Measurements from ENCODE around the gene GPRIN2. TPM values are rescaled to one million over a fixed set of nuclear protein-coding genes. Genes with fewer than 3 reads are reported as not detected.
A peak's percentile ranks its signal among the peaks of the same experiment; 100 is the strongest.

The GPRIN2 gene
- total and polyA plus RNA-seq, 2 of the 8 experiments (the other 6 are each of a cell fraction or from before 2014, with no cell fraction given) = 14.3 to 18.6 TPM

DNA sequence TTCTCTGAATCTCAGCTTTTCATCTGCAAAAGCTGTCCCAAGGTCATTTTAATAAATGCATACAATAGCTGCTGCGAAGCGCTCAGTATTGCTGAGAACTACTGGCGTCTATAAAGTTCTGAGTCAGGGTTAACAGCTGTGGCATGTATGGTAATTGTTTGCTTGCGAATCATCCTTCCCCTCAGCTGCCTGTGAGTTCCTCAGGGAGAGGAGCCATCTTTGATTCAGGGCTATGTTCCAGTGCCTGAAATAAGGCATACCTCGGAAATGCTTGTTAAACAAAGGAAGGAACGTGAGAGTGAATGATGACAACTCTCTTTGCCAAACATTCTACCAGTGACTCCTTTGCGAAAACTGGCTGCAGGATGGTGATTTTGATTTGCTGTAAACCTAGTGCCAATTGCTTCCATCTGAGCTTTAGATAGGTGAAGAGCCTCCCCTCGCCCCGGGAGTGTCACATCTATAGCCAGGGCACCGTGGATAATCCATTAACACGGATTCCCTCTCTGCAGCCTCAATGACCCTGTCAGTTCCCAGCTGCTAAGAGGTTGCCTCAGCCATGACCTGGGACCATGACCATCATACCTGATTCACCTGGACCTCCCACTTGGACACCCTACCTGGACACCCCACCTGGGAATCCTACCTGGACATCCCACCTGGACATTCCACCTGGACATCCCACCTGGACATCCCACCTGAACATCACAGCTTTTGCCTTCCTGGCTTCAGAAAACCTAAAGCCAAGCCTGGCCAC is 39.6 kb downstream of the GPRIN2 start:
- Histone ChIP-seq H3K79me2 (ENCODE audit: control insufficient read depth in 1 of 2, insufficient read depth in 2 of 2, low read length in 2 of 2) (no peaks in the 10 kb centered on the region), H3K23ac (ENCODE audit: insufficient read length) (no peak overlapping the region), H3K4ac (replicated peaks; ENCODE audit: insufficient read length, low read depth, low read length) (no peak overlapping the region), H4K8ac (ENCODE audit: extremely low read depth, insufficient read depth, low read length) (no peak overlapping the region; the same call in 1 of the 2 replicates), H4K20me1 (replicated peaks in 1 of 2; ENCODE audit: control insufficient read depth in 1 of 2, insufficient read depth in 2 of 2, low read length in 2 of 2) (no peaks in the 10 kb centered on the region), H2BK20ac (ENCODE audit: low read length) (peak overlapping the region; percentile 6; the same call in 1 of the 2 replicates), H3K9ac (replicated peaks in 1 of 4; ENCODE audit: extremely low read depth in 1 of 4, low read depth in 3 of 4, low read length in 3 of 4) (no peak overlapping the region; a peak in 1 of 7 replicates), H3K27me3 (replicated peaks in 1 of 4; ENCODE audit: control insufficient read depth in 3 of 4, extremely low read depth in 1 of 4, insufficient read depth in 3 of 4, low read length in 3 of 4) (no peaks in the 10 kb centered on the region), H3K79me1 (ENCODE audit: low read depth, low read length) (peaks cover 2% of the 10 kb centered on the region), H3K27ac (ENCODE audit: low read depth, low read length) (no peak overlapping the region), H2BK5ac (ENCODE audit: low read depth, low read length) (no peak overlapping the region), H3K23me2 (ENCODE audit: low read depth, low read length) (no peaks in the 10 kb centered on the region), H3K14ac (ENCODE audit: insufficient read length) (no peak overlapping the region), H2BK120ac (replicated peaks; ENCODE audit: low read depth, low read length) (no peak overlapping the region), H4K5ac (ENCODE audit: insufficient read length, low read depth, low read length) (no peak overlapping the region), H3K18ac (ENCODE audit: extremely low read depth, low read length) (no peak overlapping the region), H2AFZ (ENCODE audit: low read length) (peak overlapping the region; percentile 56), H4K91ac (replicated peaks; ENCODE audit: insufficient read length, low read length) (no peak overlapping the region), H3K4me2 (ENCODE audit: insufficient read depth in 1 of 2, low read depth in 2 of 2, low read length in 2 of 2) (no peak overlapping the region), H3K4me3 (ENCODE audit: extremely low read depth in 1 of 4, insufficient read depth in 2 of 4, low read depth in 3 of 4, low read length in 4 of 4) (no peak overlapping the region), H2AK5ac (ENCODE audit: low read depth, low read length) (no peak overlapping the region), H2BK12ac (ENCODE audit: low read depth, low read length) (no peak overlapping the region), H3K36me3 (ENCODE audit: control insufficient read depth in 2 of 4, insufficient read depth in 4 of 4, low read length in 3 of 4) (no peaks in the 10 kb centered on the region), H3K9me3 (ENCODE audit: insufficient read depth in 2 of 2, low read depth in 1 of 2, low read length in 1 of 2) (no peaks in the 10 kb centered on the region), H2BK15ac (ENCODE audit: low read length) (no peak overlapping the region), H3K56ac (replicated peaks; ENCODE audit: insufficient read length, low read depth, low read length) (no peak overlapping the region), H3K4me1 (replicated peaks in 1 of 4; ENCODE audit: control insufficient read depth in 3 of 4, insufficient read depth in 4 of 4, low read length in 3 of 4) (no peaks in the 10 kb centered on the region)
- WGBS, 2 experiments (ENCODE audit: extremely low coverage in 1 of 2, insufficient coverage in 1 of 2, insufficient read length in 1 of 2, insufficient replicate concordance in 2 of 2, low coverage in 1 of 2, low lambda C conversion rate in 2 of 2, missing lambda C conversion rate in 1 of 2) = 89% methylated on average over 11 of the region's 11 CpGs; no CpG with 5 or more reads in 1 of the 2 experiments
- FAIRE-seq (no peak), DNase-seq (ENCODE audit: low read depth in 1 of 2, low spot score in 2 of 2) (peak in 1 of 2 experiments; percentile 43)
- CTCF ChIA-PET (ENCODE audit: partially characterized antibody) = interaction anchor here (0.6 to 4.4 kb wide), 11 partner anchors 11 to 593 kb away, joined by 3 to 29 read pairs (median 5); no protein-coding TSS in a partner anchor
- POLR2A ChIA-PET (ENCODE audit: partially characterized antibody) = interaction anchor here (1.2 to 1.5 kb wide), 3 partner anchors 11 to 32 kb away, joined by 3 read pairs; no protein-coding TSS in a partner anchor
- TF ChIP-seq HDAC6 (IDR thresholded peaks at IDR 0.05; ENCODE audit: low read depth, low read length) = no peak
- TF ChIP-seq GABPA (IDR thresholded peaks at IDR 0.05; ENCODE audit: borderline replicate concordance, insufficient read depth, low read length) = no peak
- TF ChIP-seq, protein P1, sequence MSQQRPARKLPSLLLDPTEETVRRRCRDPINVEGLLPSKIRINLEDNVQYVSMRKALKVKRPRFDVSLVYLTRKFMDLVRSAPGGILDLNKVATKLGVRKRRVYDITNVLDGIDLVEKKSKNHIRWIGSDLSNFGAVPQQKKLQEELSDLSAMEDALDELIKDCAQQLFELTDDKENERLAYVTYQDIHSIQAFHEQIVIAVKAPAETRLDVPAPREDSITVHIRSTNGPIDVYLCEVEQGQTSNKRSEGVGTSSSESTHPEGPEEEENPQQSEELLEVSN (IDR thresholded peaks at IDR 0.05) = no peak
- TF ChIP-seq CBX8 (IDR thresholded peaks at IDR 0.05; ENCODE audit: borderline replicate concordance, low read depth, low read length) = no peak
- no peak for TF ChIP-seq RBBP5 (IDR thresholded peaks at IDR 0.05; ENCODE audit: borderline replicate concordance, low read depth, low read length)
- TF ChIP-seq SP1 (IDR thresholded peaks at IDR 0.05; ENCODE audit: low read depth, low read length) = no peak
- no peak; the same call in 1 of the 2 replicates for TF ChIP-seq YY1 (IDR thresholded peaks at IDR 0.05; ENCODE audit: low read depth, low read length)
- TF ChIP-seq, protein P2, sequence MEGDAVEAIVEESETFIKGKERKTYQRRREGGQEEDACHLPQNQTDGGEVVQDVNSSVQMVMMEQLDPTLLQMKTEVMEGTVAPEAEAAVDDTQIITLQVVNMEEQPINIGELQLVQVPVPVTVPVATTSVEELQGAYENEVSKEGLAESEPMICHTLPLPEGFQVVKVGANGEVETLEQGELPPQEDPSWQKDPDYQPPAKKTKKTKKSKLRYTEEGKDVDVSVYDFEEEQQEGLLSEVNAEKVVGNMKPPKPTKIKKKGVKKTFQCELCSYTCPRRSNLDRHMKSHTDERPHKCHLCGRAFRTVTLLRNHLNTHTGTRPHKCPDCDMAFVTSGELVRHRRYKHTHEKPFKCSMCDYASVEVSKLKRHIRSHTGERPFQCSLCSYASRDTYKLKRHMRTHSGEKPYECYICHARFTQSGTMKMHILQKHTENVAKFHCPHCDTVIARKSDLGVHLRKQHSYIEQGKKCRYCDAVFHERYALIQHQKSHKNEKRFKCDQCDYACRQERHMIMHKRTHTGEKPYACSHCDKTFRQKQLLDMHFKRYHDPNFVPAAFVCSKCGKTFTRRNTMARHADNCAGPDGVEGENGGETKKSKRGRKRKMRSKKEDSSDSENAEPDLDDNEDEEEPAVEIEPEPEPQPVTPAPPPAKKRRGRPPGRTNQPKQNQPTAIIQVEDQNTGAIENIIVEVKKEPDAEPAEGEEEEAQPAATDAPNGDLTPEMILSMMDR (IDR thresholded peaks at IDR 0.05; ENCODE audit: control extremely low read depth in 1 of 3, insufficient read depth in 1 of 3, low read depth in 1 of 3, low read length in 3 of 3) = no peak
- TF ChIP-seq CREB1 (IDR thresholded peaks at IDR 0.05) = no peak
